CD4-positive, alpha-beta T cell (primary cell): ENCODE measurements around the gene IPCEF1. TPM values are rescaled to one million over a fixed set of nuclear protein-coding genes. Genes with fewer than 3 reads are reported as not detected.
A peak's percentile ranks its signal among the peaks of the same experiment; 100 is the strongest.

Experiments used
- ATAC-seq: fragments of 200-7000 bp; cut with Tn5 transposase; one replicate; pipeline ENCODE4 v1.10.0; 2022; ENCODE audit warnings: mild to moderate bottlenecking; ENCODE audit not compliant: poor library complexity
- CTCF ChIA-PET: fragments of 350-600 bp; sonication (Branson Sonifier 250); formaldehyde crosslinking; loops from one replicate; lab custom pipeline; 2021; ENCODE audit warnings: antibody characterized with exemption, inconsistent platforms; lab: Charles Lee
- POLR2A ChIA-PET: fragments of 350-600 bp; sonication (Branson Sonifier 250); formaldehyde crosslinking; loops from one replicate; lab custom pipeline; 2021; ENCODE audit warnings: antibody characterized with exemption, inconsistent platforms; lab: Charles Lee
- DNase-seq, 14 experiments: peaks; one replicate each; pipeline ENCODE4 v3.0.0-alpha.2; 2013 to 2020; ENCODE audit warnings: mixed read lengths in 2 of 14
- H3K27ac ChIP-seq, 2 donors: one replicate each; pipeline versions ENCODE4 v1.5.1 to v1.7.0; 2013; ENCODE audit warnings: low read length in 2 of 2, low read depth in 1 of 2, mild to moderate bottlenecking in 1 of 2
- H3K27me3 ChIP-seq, 2 experiments: 1 replicate in 1 of 2; 2 replicates in 1 of 2; pipeline versions ENCODE4 v1.6.1 to v1.7.0; 2013; ENCODE audit warnings: low read length in 2 of 2, control low read depth in 1 of 2, mild to moderate bottlenecking in 1 of 2, moderate library complexity in 1 of 2; ENCODE audit not compliant: insufficient read depth in 2 of 2, control insufficient read depth in 1 of 2
- H3K36me3 ChIP-seq: one replicate; pipeline ENCODE4 v1.6.1; 2013; ENCODE audit warnings: low read length, control low read depth; ENCODE audit not compliant: insufficient read depth
- H3K4me1 ChIP-seq: one replicate; pipeline ENCODE4 v1.6.1; 2013; ENCODE audit warnings: low read length, control low read depth; ENCODE audit not compliant: insufficient read depth
- H3K4me3 ChIP-seq: one replicate; pipeline ENCODE4 v1.5.1; 2013; ENCODE audit warnings: mild to moderate bottlenecking, low read length, moderate library complexity
- H3K9me3 ChIP-seq, 2 experiments: 1 replicate in 1 of 2; 2 replicates in 1 of 2; pipeline versions ENCODE4 v1.6.1 to v1.7.0; 2013; ENCODE audit warnings: low read length in 2 of 2, mild to moderate bottlenecking in 2 of 2, control low read depth in 1 of 2, moderate library complexity in 1 of 2; ENCODE audit not compliant: control insufficient read depth in 1 of 2, insufficient read depth in 1 of 2
- H3K27ac Mint-ChIP-seq: one replicate; pipeline ENCODE4 v1.8.0; 2020; ENCODE audit warnings: mixed read lengths
- H3K27me3 Mint-ChIP-seq: one replicate; pipeline ENCODE4 v1.8.0; 2021; ENCODE audit warnings: mixed read lengths
- H3K36me3 Mint-ChIP-seq: one replicate; pipeline ENCODE4 v1.8.0; 2021; ENCODE audit warnings: low read depth, mixed read lengths
- H3K4me1 Mint-ChIP-seq: one replicate; pipeline ENCODE4 v1.8.0; 2021; ENCODE audit warnings: low read depth, mixed read lengths
- H3K4me3 Mint-ChIP-seq: one replicate; pipeline ENCODE4 v1.8.0; 2020; ENCODE audit warnings: mild to moderate bottlenecking, mixed read lengths
- H3K9me3 Mint-ChIP-seq: one replicate; pipeline ENCODE4 v1.8.0; 2020; ENCODE audit warnings: mixed read lengths
- intact Hi-C, 2 experiments: fragments of 100-400 bp; cut with DNase I in 1 of 2; cut with micrococcal nuclease in 1 of 2; formaldehyde crosslinking; loops; one replicate each; pipeline versions ENCODE4 v1.15.1 to v1.9.0; 2023 to 2025; cut with DNase I, micrococcal nuclease
- total RNA-seq, 174 experiments: library from RNA in 2 of 174; stranded (reverse) in 2 of 174; gene quantifications; one replicate each; pipeline ENCODE4 v1.2.3 and lab custom pipeline; 2021 to 2026
- TF ChIP-seq, protein P1 (sequence below): fragments of 200-600 bp; IDR thresholded peaks from one replicate; pipeline ENCODE4 v1.8.0; 2022; ENCODE audit warnings: antibody characterized with exemption, mild to moderate bottlenecking

IPCEF1 gene
- total RNA-seq, 2 experiments from 2014 or later = 92.4 to 96.8 TPM

DNA sequence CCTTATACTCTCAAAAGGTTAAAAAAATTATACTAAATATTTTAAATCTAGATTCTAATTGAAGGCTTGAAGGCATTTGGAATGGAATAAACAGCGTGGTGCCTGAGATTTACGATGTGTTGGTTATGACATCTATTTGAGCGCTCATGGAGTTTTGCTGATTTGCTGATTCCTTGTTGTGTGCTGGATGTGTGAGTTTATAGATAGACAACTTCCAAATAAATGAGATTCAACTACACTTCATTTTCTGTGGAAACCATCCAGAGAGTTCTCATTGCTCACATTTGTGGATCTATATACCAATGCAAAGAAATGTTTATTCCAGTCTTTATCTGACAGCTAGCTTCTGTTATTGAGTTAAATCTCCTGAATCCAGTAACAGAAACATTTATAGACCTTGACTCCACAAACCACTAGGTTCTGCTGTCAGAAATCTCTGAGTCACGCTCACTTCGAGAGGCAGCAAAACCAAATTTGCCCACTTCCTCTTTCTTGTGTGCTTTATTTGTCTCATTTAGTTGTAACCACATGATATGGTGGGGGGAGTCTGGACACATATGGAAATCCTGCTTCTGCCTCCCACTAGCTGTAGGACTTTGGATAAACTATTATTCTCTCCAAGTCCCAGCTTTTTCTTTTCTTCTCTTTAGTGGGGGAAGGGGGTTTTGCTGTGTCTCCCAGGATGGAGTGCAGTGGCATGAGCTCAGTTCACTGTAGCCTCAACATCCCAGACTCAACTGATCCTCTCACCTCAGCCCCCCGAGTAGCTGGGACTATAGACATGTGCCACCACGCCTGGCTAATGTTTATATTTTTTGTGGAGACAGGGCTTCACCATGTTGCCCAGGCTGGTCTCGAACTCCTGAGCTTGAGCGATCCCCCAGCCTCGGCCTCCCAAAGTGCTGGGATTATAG, 54.5 kb downstream of the IPCEF1 start:
- no peak overlapping the region for H3K4me3 ChIP-seq
- intact Hi-C loops = no loop called here
- Mint-ChIP-seq H3K9me3 (no peaks in the 10 kb centered on the region), H3K27me3 (no peaks in the 10 kb centered on the region), H3K27ac (no peak overlapping the region), H3K4me3 (no peak overlapping the region), H3K4me1 (peaks cover 7% of the 10 kb centered on the region), H3K36me3 (no peaks in the 10 kb centered on the region)
- no peaks in the 10 kb centered on the region for H3K27me3 ChIP-seq
- ChIA-PET POLR2A (no interaction called here), CTCF (no interaction called here)
- no peak overlapping the region for H3K27ac ChIP-seq
- peak in 4 of 14 experiments; percentile 20 to 61 (median 52) for DNase-seq
- no peaks in the 10 kb centered on the region for H3K9me3 ChIP-seq
- ATAC-seq = no peak
- TF ChIP-seq, protein P1, sequence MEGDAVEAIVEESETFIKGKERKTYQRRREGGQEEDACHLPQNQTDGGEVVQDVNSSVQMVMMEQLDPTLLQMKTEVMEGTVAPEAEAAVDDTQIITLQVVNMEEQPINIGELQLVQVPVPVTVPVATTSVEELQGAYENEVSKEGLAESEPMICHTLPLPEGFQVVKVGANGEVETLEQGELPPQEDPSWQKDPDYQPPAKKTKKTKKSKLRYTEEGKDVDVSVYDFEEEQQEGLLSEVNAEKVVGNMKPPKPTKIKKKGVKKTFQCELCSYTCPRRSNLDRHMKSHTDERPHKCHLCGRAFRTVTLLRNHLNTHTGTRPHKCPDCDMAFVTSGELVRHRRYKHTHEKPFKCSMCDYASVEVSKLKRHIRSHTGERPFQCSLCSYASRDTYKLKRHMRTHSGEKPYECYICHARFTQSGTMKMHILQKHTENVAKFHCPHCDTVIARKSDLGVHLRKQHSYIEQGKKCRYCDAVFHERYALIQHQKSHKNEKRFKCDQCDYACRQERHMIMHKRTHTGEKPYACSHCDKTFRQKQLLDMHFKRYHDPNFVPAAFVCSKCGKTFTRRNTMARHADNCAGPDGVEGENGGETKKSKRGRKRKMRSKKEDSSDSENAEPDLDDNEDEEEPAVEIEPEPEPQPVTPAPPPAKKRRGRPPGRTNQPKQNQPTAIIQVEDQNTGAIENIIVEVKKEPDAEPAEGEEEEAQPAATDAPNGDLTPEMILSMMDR = no peak
- H3K4me1 ChIP-seq = peaks cover 6% of the 10 kb centered on the region
- H3K36me3 ChIP-seq = no peaks in the 10 kb centered on the region

DNA sequence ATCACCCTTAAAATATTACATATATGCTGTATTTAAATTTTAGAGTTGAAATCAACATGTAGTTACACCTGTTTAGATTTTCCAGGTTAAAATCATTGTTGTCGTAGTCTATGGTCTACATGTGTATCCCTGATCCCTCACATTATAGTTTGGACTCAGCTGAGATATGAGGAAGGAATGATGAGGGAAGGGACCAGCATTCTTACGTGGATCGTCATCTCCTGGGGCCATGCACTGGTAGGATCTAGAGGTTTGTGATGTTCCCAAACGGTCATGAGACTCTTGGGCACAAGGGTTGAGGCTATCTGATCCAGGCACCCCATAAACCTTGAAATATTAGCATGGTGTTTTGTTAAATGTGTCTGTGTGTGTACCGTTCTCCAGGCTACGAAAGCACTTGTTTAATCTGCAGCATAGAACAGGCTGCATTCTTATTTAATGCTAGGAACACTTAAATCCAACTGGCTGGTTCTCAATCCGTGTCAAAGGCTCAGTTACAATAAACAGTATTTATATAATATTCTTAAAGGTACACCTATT, 55.4 kb downstream of the IPCEF1 start:
- ChIA-PET POLR2A (no interaction called here), CTCF (interaction anchor here (0.5 kb wide), 1 partner anchor 167 kb away, joined by 3 read pairs; no protein-coding TSS in a partner anchor)
- H3K9me3 ChIP-seq = no peaks in the 10 kb centered on the region
- Mint-ChIP-seq H3K27ac (no peak overlapping the region), H3K4me1 (peaks cover 7% of the 10 kb centered on the region), H3K27me3 (no peaks in the 10 kb centered on the region), H3K4me3 (no peak overlapping the region), H3K36me3 (no peaks in the 10 kb centered on the region), H3K9me3 (no peaks in the 10 kb centered on the region)
- H3K4me3 ChIP-seq = no peak overlapping the region
- DNase-seq (no peak), ATAC-seq (no peak)
- H3K4me1 ChIP-seq = peaks cover 6% of the 10 kb centered on the region
- H3K36me3 ChIP-seq = no peaks in the 10 kb centered on the region
- intact Hi-C loops = no loop called here
- H3K27me3 ChIP-seq = no peaks in the 10 kb centered on the region
- TF ChIP-seq, protein P1 = no peak
- H3K27ac ChIP-seq = no peak overlapping the region

DNA sequence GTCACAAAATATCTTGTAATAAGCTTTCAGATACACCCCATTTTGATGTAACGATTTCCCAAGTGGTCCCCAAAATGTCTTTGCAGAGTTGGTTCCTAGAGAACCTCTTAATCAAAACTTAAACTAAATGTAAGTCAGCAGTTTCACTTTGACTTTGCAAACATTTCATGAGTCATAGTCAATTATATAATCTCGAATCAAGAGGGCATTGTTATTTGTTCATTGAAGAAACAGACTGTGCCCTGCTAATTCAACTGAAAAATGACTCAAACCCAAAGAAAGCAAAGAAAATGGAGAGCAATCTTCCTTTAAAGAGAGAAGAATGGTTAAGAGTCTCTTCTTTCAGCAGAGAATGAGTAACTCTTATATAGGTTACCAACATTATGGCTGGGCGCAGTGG, 58.3 kb downstream of the IPCEF1 start:
- H3K27ac Mint-ChIP-seq = no peak overlapping the region
- no peaks in the 10 kb centered on the region for H3K9me3 Mint-ChIP-seq
- intact Hi-C loops = no loop called here
- H3K4me3 Mint-ChIP-seq = no peak overlapping the region
- ChIA-PET CTCF (no interaction called here), POLR2A (no interaction called here)
- no peaks in the 10 kb centered on the region for H3K36me3 Mint-ChIP-seq
- DNase-seq (peak in 1 of 14 experiments; percentile 9), ATAC-seq (no peak)
- Histone ChIP-seq H3K4me3 (no peak overlapping the region), H3K36me3 (no peaks in the 10 kb centered on the region), H3K9me3 (no peaks in the 10 kb centered on the region), H3K27me3 (no peaks in the 10 kb centered on the region), H3K27ac (no peak overlapping the region), H3K4me1 (peaks cover 6% of the 10 kb centered on the region)
- H3K27me3 Mint-ChIP-seq = no peaks in the 10 kb centered on the region
- TF ChIP-seq, protein P1 = no peak
- H3K4me1 Mint-ChIP-seq = peaks cover 7% of the 10 kb centered on the region
